Measurements from ENCODE around the gene PPL.

- no peak for TF ChIP-seq POLR2A (IDR thresholded peaks at IDR 0.05; ENCODE audit: low read depth, low read length)
- TF ChIP-seq CTCF (IDR thresholded peaks at IDR 0.05; ENCODE audit: extremely low read depth in 1 of 2, insufficient read depth in 1 of 2, low read depth in 1 of 2, low read length in 2 of 2), result no peak
- no peak for TF ChIP-seq POLR2AphosphoS5 (IDR thresholded peaks at IDR 0.05; ENCODE audit: insufficient read depth, low read depth, low read length)
- no peak for TF ChIP-seq EZH2 (IDR thresholded peaks at IDR 0.05; ENCODE audit: borderline replicate concordance, low read depth, low read length, severe bottlenecking)
Measured at GRCh38 chr16:4949986-4950385, 13.0 kb upstream of the PPL start.
